TTC549 (cell line): ENCODE data around the gene SIK2.

Experiments
- FAIRE-seq: peaks from 2 replicates; lab custom pipeline; 2012; peaks lifted over from hg19 to GRCh38; lab: Jason Lieb, UNC

Gene SIK2

DNA sequence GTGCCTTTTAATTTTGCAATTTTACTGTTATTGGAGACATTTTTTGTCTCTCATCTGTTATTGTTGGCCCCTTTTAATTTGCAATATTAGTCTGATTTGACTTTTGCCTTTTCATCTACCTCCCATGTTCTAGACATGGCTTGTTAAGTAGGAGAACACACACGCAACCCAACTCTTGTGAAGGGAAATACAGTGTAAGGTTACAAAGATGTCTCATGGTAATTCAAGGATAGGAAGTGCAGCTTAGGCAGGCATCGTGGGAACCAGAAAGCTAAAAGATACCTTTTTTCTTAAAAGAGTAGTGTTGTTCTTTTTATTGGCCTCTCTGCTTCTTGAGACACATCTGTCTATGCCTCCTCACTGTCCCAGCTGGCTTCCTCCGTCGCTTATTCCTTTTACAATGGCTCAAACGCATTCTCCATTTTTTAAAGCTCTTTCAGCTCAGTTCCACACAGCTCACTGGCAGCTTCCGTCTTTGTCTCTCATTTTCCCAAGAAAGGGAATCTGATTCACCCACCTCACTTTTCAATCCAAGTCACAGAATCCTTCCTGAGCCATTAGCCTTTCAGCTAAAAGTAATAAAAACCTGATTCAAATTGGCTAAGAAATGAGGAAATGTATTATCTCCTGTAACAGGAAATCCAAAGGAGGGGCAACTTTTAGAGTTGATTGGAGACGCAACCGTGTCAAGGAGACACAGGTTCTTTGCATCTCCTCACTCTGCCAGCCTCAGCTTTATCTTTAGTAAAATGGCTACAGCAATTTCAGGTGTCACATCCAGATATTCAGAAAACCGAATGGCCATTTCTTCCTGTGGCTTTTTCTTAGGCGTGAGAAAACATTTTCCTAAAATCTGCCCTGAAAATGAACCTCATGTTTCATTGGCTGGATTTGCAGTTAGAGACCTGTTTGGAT lies 57.2 kb downstream of the SIK2 start:
- FAIRE-seq = no peak

DNA sequence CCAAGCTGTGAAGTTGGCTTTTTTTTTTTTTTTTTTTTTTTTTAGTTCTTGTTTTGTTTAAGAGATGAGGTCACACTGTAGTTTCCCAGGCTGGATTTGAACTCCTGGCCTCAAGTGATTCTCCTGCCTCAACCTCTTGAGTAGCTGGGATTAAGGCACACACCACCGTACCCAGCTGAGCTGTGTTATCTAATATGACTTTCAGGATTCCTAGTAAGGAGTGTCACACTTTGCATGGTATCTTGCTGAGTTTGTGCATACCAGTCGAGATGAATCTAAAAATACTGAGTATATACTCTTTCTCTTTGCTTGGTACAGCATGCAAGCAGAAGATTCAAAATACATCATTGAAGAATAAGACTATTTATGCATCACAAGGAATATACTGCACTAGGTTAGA lies 58.6 kb downstream of the SIK2 start:
- no peak for FAIRE-seq

DNA sequence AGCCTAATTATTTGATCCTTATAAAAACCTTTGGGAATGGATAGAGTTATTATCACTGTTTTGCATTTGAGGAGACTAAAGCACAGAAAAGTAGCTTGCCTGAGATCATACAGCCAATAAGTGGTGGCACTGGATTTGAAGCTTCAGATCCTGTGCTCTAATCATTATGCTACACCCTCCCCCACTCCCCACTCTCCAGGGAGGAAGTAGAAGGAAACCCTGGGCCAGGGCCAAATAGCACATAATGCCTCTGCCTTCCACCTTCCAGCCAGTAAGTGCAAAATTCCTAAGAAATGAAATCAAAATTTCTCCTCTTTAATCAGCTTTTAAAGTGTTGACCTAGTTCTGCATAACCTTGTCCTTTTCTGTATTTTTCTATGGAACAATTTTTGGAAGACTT lies 61.6 kb downstream of the SIK2 start:
- no peak for FAIRE-seq

DNA sequence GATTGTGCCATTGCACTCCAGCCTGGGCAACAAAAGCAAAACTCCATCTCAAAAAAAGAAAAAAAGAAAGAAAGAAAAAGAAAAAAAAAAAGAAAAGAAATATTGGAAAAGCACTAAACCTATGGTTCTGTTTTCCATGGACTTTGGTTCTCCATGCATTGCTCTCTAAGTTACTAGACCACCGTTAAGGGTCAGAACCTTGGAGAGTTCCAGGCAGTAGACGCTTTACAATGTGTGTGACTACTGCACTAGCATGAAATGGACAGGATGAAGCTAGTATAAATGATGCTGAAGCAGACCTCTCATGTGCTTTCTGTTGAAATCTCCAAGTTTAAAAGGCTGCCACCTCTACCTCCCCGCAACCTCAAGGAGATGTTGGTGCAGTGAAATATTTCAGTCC lies 63.5 kb downstream of the SIK2 start:
- FAIRE-seq = no peak

GRCh38 chr11:111668980-111669379 lies 66.7 kb downstream of the SIK2 start:
- FAIRE-seq = no peak

- no peak for FAIRE-seq
These were observed 69.1 kb downstream of the SIK2 start for GRCh38 chr11:111671383-111671782.

GRCh38 chr11:111672949-111673348 lies 70.7 kb downstream of the SIK2 start:
- no peak for FAIRE-seq

DNA sequence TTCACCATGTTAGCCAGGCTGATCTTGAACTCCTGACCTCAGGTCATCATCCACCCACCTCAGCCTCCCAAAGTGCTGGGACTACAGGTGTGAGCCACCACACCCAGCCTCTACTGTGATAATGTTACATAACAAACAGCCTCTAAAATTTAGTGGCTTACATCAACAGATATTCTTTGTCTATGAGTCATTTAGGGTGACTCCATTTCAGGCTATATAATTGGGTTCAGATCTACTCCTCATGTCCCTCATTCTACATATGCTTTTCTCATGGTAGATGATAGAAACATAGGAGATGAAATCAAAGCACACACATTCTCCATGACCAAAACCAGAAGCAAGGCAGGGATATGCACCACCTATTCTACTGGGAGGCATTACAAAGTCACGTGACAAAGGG lies 72.7 kb downstream of the SIK2 start:
- FAIRE-seq = no peak

- FAIRE-seq = no peak
These were observed 73.6 kb downstream of the SIK2 start for GRCh38 chr11:111675891-111676290.

DNA sequence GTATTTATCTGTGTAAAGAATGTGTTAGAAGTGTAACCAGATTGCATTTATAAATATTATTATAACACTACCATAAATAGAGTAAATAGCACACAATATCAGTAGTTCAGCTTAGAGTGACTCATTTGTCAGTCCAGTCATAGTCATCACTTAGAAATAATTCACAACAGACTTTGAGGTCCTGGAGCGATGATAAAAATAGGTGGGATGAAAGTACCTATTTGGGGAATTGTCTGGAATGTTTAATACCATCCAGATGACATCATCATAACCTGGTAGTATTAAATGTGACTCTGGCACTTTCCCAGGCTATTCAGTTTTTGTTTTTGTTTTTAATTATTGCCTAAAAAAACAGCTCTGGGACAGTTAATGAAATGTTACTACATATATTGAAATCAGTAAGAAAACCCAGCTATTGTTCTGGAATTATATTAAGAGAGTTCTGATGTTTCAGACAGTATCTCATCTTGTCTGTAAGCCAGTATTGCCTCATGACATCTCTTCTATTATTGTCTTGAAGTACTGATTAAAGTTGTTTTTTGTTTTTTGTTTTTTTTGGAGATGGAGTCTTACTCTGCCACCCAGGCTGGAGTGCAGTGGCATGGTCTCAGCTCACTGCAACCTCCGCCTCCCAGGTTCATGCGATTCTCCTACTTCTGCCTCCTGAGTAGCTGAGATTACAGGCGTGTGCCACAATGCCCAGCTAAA lies 74.8 kb downstream of the SIK2 start:
- no peak for FAIRE-seq

- FAIRE-seq = no peak
These were observed 78.4 kb downstream of the SIK2 start for GRCh38 chr11:111680486-111681175.

GRCh38 chr11:111683806-111684205 lies 81.6 kb downstream of the SIK2 start:
- FAIRE-seq = no peak

GRCh38 chr11:111684251-111684650 lies 82.0 kb downstream of the SIK2 start:
- FAIRE-seq = no peak

- no peak for FAIRE-seq
These were observed 85.8 kb downstream of the SIK2 start for GRCh38 chr11:111688013-111688412.

- no peak for FAIRE-seq
These were observed 88.9 kb downstream of the SIK2 start for GRCh38 chr11:111691176-111691575.

- FAIRE-seq = no peak
These were observed 89.5 kb downstream of the SIK2 start for GRCh38 chr11:111691741-111692140.

- no peak for FAIRE-seq
These were observed 91.1 kb downstream of the SIK2 start for GRCh38 chr11:111693224-111693937.

DNA sequence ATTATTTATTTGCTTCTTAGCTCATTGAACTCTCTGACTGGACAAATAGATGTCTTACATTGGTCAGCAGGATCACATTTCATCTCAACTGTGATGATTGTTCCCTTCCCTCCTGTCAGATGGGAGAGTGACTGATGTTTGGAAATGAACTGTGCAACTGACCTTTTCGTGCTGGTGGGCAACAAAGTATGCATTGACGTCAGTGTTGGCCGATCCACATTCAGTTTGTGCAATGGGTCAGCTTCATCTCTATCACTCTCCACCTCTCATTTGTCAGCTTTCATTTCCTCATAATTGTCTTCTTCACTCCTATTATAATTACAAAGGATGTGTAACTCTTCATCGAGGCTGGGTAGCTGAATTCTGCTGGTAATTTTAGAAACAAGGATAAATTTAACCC lies 92.6 kb downstream of the SIK2 start:
- FAIRE-seq = no peak

- no peak for FAIRE-seq
These were observed 94.3 kb downstream of the SIK2 start for GRCh38 chr11:111696556-111696955.

GRCh38 chr11:111697933-111698371 lies 95.7 kb downstream of the SIK2 start:
- no peak for FAIRE-seq

DNA sequence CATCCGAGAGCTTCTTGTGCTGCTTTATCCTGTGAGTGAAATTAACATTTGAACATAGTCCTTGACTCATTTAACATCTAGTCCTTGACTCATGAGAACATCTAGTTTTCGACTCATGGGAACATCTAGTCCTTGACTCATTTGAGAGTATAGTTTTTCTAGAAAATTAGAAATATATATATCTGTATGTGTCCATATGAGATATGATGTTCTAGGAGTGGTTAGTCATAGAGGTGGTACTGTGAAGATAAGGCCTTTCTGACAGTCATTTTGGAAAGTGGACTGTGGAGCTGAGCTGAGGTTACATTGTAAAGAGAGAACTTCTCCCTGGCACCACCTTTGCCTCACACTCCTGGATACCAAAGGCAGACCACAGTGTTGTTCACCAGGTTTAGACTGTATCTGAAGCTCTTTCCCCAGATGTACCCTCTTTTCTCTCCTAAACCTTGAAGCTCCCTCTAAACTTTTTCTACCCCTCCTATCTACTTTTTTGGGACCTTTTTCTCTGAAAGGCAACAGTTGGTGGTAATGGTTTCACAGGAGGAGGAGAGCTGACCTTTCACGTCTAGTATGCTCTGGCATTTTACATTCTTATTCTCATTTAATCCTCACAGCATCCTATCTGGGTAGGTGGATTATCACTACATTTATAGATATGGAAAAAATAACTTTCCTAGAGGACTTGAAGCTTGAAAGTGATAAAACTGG lies 96.8 kb downstream of the SIK2 start:
- no peak for FAIRE-seq
